ENCODE data around the gene AADAT.

The AADAT gene

DNA sequence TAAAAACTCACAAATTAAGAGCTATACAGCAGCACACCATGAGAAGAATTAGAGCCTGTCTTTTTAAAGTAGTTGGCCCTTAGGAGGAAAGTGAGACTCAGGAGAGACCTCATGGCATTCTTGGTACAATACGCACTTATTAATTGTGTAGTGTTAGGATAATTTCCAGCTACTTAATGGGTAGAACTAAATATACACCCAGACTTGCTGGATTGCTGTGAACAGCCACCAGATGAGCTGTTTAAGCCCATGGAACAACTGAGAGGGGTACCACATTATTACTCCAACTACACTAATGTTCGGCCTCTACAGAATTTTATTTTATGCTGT is 77.2 kb downstream of the AADAT start:
- peaks cover under 1 to 11% (median 9%) of the 10 kb centered on the region in 10 experiments; a peak in 14 of 20 replicates for H3K4me1 ChIP-seq
- no peaks in the 10 kb centered on the region for H4K20me1 ChIP-seq
- H3K9ac ChIP-seq: no peak overlapping the region
- no peaks in the 10 kb centered on the region for H3K36me3 ChIP-seq
- H3K27me3 ChIP-seq: no peaks in the 10 kb centered on the region
- no peak overlapping the region for H3K4me2 ChIP-seq
- TF ChIP-seq Cebpa-rat (IDR thresholded peaks at IDR 0.05): no peak
- H3K27ac ChIP-seq: no peak overlapping the region
- peaks cover 7 to 18% (median 11%) of the 10 kb centered on the region in 11 experiments; a peak in 18 of 22 replicates for H3K9me3 ChIP-seq (replicated peaks in 1 of 11)
- H3K4me3 ChIP-seq: no peak overlapping the region

DNA sequence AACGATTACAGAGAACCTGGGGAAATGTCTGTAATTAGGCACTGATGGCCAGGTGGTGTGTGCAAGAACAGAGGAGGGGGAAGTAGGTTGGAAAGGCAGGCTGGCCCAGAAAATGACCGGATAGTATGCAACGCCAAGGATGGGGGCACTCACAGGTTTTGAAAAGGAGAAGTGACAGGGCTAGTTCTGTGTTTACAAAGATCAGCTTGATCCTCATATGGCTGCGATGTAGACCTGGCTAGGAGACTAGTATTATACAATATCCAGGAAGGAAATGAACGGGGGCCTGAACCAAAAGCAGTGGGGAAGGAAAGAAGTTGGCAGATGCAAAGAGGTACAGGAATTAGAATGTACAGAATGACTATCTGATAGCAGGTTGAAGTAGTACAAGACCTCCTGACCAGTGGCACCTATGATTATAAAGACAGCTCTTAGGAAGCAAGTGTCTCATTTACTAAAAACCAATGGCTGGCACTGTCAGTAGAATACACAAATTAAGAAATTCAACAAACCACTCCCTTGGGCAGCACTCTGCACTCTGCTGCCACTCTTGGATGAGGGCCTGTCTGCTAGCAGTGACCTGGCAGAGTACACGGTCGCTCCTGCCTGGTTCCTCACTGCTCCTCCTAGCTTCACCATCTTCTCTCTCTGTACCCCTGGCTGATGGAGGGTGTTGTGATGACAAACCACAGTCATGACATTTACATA is 77.7 kb downstream of the AADAT start:
- no peak overlapping the region for H3K27ac ChIP-seq
- no peak for TF ChIP-seq Cebpa-rat (IDR thresholded peaks at IDR 0.05)
- peaks cover 6 to 16% (median 14%) of the 10 kb centered on the region in 10 experiments; a peak in 18 of 20 replicates for H3K4me1 ChIP-seq
- H3K36me3 ChIP-seq: no peaks in the 10 kb centered on the region
- H3K9me3 ChIP-seq (replicated peaks in 1 of 11): peaks cover 7 to 18% (median 11%) of the 10 kb centered on the region in 11 experiments; a peak in 18 of 22 replicates
- H3K4me3 ChIP-seq: no peak overlapping the region
- no peaks in the 10 kb centered on the region for H4K20me1 ChIP-seq
- H3K9ac ChIP-seq: no peak overlapping the region
- H3K27me3 ChIP-seq: no peaks in the 10 kb centered on the region
- no peak overlapping the region for H3K4me2 ChIP-seq
